ENCODE results near the gene TCTN2. TPM values are rescaled to one million over a fixed set of nuclear protein-coding genes. Genes with fewer than 3 reads are reported as not detected.

Gene TCTN2
- total and polyA plus RNA-seq, 10 of the 15 experiments (the other 5 are each of a cell fraction or from before 2014, with no cell fraction given) = 0.55 to 5.5 (median 3.3) TPM

DNA sequence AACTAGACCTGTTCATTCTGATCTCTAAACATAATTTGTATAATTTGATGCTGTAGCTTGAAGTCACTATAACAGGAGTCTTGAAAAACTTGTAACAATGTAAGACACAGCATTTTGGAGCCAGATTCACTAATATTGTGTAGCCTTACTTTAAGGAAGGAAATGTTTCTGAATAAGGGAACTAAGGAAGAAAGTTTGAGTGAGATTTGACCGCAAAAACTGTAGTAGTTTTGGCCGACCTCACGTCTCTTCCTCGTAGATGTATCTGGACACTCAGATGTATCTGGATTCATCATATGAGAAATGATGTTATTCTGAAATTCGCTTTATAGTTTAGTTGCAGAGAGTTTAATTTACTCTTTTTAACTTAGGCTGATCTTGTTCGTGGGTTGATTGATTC is 77.2 kb downstream of the TCTN2 start:
- RAD21 ChIA-PET (ENCODE audit: unreplicated experiment) = interaction anchor here (2.0 kb wide), 1 partner anchor 34 kb away, joined by 4 read pairs; no protein-coding TSS in a partner anchor
- FAIRE-seq (no peak), ATAC-seq (no peak), DNase-seq (ENCODE audit: low read depth, low spot score) (no peak)
- POLR2A ChIA-PET = interaction anchor here (1.0 kb wide), 1 partner anchor 8 kb away, joined by 3 read pairs; no protein-coding TSS in a partner anchor
- no peak overlapping the region for H3K4me2 ChIP-seq (ENCODE audit: control insufficient read depth, insufficient read depth)
- H3K79me2 ChIP-seq (ENCODE audit: control insufficient read depth, insufficient read depth, low read length) = no peaks in the 10 kb centered on the region
- no peaks in the 10 kb centered on the region for H3K27me3 ChIP-seq (replicated peaks in 1 of 2; ENCODE audit: control insufficient read depth in 2 of 2, insufficient read depth in 2 of 2, low read length in 1 of 2)
- intact Hi-C loops (cut with micrococcal nuclease; ENCODE audit: unreplicated experiment) = no loop called here
- SMC1A ChIA-PET (ENCODE audit: uncharacterized antibody, unreplicated experiment) = no interaction called here
- BruUV-seq (replicated peaks) = no TSS peak
- H3K36me3 ChIP-seq (ENCODE audit: control insufficient read depth in 2 of 2, insufficient read depth in 2 of 2, low read length in 1 of 2) = peaks cover 11 to 28% of the 10 kb centered on the region in 2 experiments
- H2AFZ ChIP-seq (ENCODE audit: control insufficient read depth, low read depth, low read length) = no peak overlapping the region
- H3K9ac ChIP-seq (ENCODE audit: control insufficient read depth, insufficient read depth, low read length) = no peak overlapping the region
- no peaks in the 10 kb centered on the region; the same call in 1 of the 2 replicates for H3K4me1 ChIP-seq (ENCODE audit: control insufficient read depth, insufficient read depth, low read length)
- no peak overlapping the region for H3K27ac ChIP-seq (ENCODE audit: control insufficient read depth, insufficient read depth)
- no peaks in the 10 kb centered on the region for H3K9me3 ChIP-seq (replicated peaks; ENCODE audit: control insufficient read depth, insufficient read depth, low read length)
- 78% methylated on average over 6 of the region's 6 CpGs for WGBS (ENCODE audit: insufficient coverage, insufficient replicate concordance, low lambda C conversion rate, missing lambda C conversion rate)
- in situ Hi-C loops (cut with MboI) = no loop called here
- TF ChIP-seq, protein P1, sequence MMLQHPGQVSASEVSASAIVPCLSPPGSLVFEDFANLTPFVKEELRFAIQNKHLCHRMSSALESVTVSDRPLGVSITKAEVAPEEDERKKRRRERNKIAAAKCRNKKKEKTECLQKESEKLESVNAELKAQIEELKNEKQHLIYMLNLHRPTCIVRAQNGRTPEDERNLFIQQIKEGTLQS (IDR thresholded peaks at IDR 0.05; ENCODE audit: borderline replicate concordance, extremely low read depth, low read depth, low read length) = no peak
- no peak for TF ChIP-seq HDAC6 (IDR thresholded peaks at IDR 0.05; ENCODE audit: unreplicated experiment)
- TF ChIP-seq, protein P2, sequence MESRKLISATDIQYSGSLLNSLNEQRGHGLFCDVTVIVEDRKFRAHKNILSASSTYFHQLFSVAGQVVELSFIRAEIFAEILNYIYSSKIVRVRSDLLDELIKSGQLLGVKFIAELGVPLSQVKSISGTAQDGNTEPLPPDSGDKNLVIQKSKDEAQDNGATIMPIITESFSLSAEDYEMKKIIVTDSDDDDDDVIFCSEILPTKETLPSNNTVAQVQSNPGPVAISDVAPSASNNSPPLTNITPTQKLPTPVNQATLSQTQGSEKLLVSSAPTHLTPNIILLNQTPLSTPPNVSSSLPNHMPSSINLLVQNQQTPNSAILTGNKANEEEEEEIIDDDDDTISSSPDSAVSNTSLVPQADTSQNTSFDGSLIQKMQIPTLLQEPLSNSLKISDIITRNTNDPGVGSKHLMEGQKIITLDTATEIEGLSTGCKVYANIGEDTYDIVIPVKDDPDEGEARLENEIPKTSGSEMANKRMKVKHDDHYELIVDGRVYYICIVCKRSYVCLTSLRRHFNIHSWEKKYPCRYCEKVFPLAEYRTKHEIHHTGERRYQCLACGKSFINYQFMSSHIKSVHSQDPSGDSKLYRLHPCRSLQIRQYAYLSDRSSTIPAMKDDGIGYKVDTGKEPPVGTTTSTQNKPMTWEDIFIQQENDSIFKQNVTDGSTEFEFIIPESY (IDR thresholded peaks at IDR 0.05) = no peak
- no peak for TF ChIP-seq MEF2A (IDR thresholded peaks at IDR 0.05; ENCODE audit: insufficient read depth, low read depth, low read length)
- no peak for TF ChIP-seq PAX5 (IDR thresholded peaks at IDR 0.05; ENCODE audit: borderline replicate concordance, low read depth, low read length)
- no peak for TF ChIP-seq SPI1 (IDR thresholded peaks at IDR 0.05; ENCODE audit: borderline replicate concordance, insufficient read depth, low read depth, low read length)
- TF ChIP-seq RFX5 (IDR thresholded peaks at IDR 0.05; ENCODE audit: low read depth, low read length) = no peak
- no peak for TF ChIP-seq NR2F1 (conservative IDR thresholded peaks at IDR 0.05)
- no peak for TF ChIP-seq SMAD1 (IDR thresholded peaks at IDR 0.05; ENCODE audit: low read depth, partially characterized antibody)
- no peak for TF ChIP-seq MEF2B (IDR thresholded peaks at IDR 0.05; ENCODE audit: partially characterized antibody, poor library complexity, severe bottlenecking)
- TF ChIP-seq CBX5 (IDR thresholded peaks at IDR 0.05; ENCODE audit: low read depth) = no peak
- TF ChIP-seq POLR2A (IDR thresholded peaks at IDR 0.05; ENCODE audit: low read depth, low read length) = no peak
- no peak for TF ChIP-seq POLR2AphosphoS2 (IDR thresholded peaks at IDR 0.05; ENCODE audit: low read depth, low read length)
- no peak overlapping the region for H3K4me3 ChIP-seq
- CTCF ChIA-PET = interaction anchor here (1.1 kb wide), 1 partner anchor 12 kb away, joined by 3 read pairs; no protein-coding TSS in a partner anchor
- H4K20me1 ChIP-seq (ENCODE audit: control insufficient read depth, insufficient read depth) = no peaks in the 10 kb centered on the region
